Measurements from ENCODE around the gene TBXAS1.
A peak's percentile ranks its signal among the peaks of the same experiment; 100 is the strongest.

The TBXAS1 gene

GRCh38 chr7:140055833-140056232, 226.8 kb downstream of the TBXAS1 start:
- no peak overlapping the region for H3K4me3 ChIP-seq (ENCODE audit: low read depth, low read length)
- CTCF ChIA-PET: no interaction called here
- no peak for DNase-seq (ENCODE audit: low read depth, low spot score)
- TF ChIP-seq, protein P1, sequence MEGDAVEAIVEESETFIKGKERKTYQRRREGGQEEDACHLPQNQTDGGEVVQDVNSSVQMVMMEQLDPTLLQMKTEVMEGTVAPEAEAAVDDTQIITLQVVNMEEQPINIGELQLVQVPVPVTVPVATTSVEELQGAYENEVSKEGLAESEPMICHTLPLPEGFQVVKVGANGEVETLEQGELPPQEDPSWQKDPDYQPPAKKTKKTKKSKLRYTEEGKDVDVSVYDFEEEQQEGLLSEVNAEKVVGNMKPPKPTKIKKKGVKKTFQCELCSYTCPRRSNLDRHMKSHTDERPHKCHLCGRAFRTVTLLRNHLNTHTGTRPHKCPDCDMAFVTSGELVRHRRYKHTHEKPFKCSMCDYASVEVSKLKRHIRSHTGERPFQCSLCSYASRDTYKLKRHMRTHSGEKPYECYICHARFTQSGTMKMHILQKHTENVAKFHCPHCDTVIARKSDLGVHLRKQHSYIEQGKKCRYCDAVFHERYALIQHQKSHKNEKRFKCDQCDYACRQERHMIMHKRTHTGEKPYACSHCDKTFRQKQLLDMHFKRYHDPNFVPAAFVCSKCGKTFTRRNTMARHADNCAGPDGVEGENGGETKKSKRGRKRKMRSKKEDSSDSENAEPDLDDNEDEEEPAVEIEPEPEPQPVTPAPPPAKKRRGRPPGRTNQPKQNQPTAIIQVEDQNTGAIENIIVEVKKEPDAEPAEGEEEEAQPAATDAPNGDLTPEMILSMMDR (IDR thresholded peaks at IDR 0.05; ENCODE audit: insufficient read depth, low read length, missing control alignments): no peak
- POLR2A ChIA-PET: no interaction called here

DNA sequence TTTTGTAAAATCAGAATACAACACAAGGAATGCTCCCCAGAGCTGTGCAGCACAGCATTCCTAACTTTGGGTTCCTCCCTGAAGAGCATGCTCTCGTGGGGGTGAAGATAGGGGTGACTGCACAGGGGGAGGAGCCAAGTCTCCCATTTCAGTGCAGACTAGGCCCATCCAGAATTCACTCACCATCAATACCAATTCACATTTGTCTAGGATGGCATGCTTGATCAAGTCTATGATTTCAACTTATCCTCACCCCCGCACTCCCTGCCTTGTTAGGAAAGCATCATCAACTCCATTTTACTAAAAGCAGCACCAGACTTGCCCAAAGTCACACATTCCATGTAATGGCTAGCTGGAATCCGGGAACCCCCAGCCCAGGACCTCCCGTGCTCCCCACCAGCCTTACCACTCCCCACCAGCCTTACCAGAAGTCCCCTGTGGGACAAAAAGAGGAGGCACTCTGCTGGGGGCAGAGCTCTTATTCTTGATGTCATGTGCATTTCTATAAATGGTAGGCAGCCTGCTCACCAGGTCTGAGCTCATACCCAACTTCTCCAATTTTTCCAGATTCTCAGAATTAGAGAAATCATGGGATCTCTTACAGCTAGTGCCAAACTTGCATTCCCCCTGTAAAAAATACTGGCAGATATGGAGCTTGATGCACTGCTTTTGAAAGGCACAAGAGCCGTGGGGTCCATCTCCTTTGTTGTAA, 227.5 kb downstream of the TBXAS1 start:
- H3K4me3 ChIP-seq (ENCODE audit: low read depth, low read length): no peak overlapping the region
- ChIA-PET POLR2A (interaction anchor here (0.6 kb wide), 1 partner anchor 1065 kb away, joined by 3 read pairs; no protein-coding TSS in a partner anchor), CTCF (interaction anchor here (0.7 to 1.5 kb wide), 2 partner anchors 8 to 14 kb away, joined by 3 read pairs; no protein-coding TSS in a partner anchor)
- TF ChIP-seq, protein P1 (IDR thresholded peaks at IDR 0.05; ENCODE audit: insufficient read depth, low read length, missing control alignments): no peak
- no peak for DNase-seq (ENCODE audit: low read depth, low spot score)

- POLR2A ChIA-PET: interaction anchor here (0.6 kb wide), 1 partner anchor 1065 kb away, joined by 3 read pairs; no protein-coding TSS in a partner anchor
- CTCF ChIA-PET: interaction anchor here (0.7 to 1.5 kb wide), 2 partner anchors 8 to 14 kb away, joined by 3 read pairs; no protein-coding TSS in a partner anchor
Measured at GRCh38 chr7:140057143-140057535, 228.1 kb downstream of the TBXAS1 start.

DNA sequence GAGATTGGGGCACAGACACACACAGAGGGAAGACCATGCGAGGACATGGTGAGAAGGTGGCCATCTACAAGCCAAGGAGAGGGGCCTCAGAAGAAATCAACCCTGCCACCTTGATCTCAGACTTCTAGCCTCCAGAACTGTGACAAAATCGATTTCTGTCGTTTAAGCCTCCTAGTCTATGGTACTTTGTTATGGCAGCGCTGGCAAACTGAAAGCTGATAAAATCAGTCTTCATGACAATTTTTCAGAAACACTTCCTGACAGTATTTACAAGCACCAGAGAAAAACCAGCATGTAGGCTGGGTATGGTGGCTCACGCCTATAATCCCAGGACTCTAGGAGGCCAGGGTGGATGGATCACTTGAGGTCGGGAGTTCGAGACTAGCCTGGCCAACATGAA, 229.5 kb downstream of the TBXAS1 start:
- ChIA-PET CTCF (no interaction called here), POLR2A (interaction anchor here (0.6 kb wide), 1 partner anchor 366 kb away, joined by 3 read pairs; no protein-coding TSS in a partner anchor)
- TF ChIP-seq, protein P1 (IDR thresholded peaks at IDR 0.05; ENCODE audit: insufficient read depth, low read length, missing control alignments): no peak
- no peak for DNase-seq (ENCODE audit: low read depth, low spot score)
- no peak overlapping the region for H3K4me3 ChIP-seq (ENCODE audit: low read depth, low read length)

More at GRCh38 chr7:140057143-140057535, 228.1 kb downstream of the TBXAS1 start:
- H3K4me3 ChIP-seq (ENCODE audit: low read depth, low read length): no peak overlapping the region
- TF ChIP-seq, protein P1 (IDR thresholded peaks at IDR 0.05; ENCODE audit: insufficient read depth, low read length, missing control alignments): no peak
- no peak for DNase-seq (ENCODE audit: low read depth, low spot score)

- DNase-seq (ENCODE audit: low read depth, low spot score): peak; percentile 74
- ChIA-PET CTCF (no interaction called here), POLR2A (interaction anchor here (0.5 to 0.7 kb wide), 3 partner anchors 18 to 731 kb away, joined by 3 to 4 read pairs (median 3); no protein-coding TSS in a partner anchor)
- TF ChIP-seq, protein P1 (IDR thresholded peaks at IDR 0.05; ENCODE audit: insufficient read depth, low read length, missing control alignments): no peak
- no peak overlapping the region for H3K4me3 ChIP-seq (ENCODE audit: low read depth, low read length)
Measured at GRCh38 chr7:140059273-140060242, 230.5 kb downstream of the TBXAS1 start.
